MM.1S (cell line): ENCODE measurements around the gene SMIM22.

Experiments used
- DNase-seq: peaks from one replicate; pipeline ENCODE4 v3.0.0-alpha.2; 2015
- H2AFZ ChIP-seq: fragments of 300-600 bp; sonication (generic); 2 replicates; pipeline ENCODE4 v1.6.0; 2016; ENCODE audit warnings: antibody characterized with exemption, low read length
- H3F3A ChIP-seq: fragments of 300-600 bp; sonication (generic); 2 replicates; pipeline ENCODE4 v1.6.1; 2016; ENCODE audit warnings: mild to moderate bottlenecking, antibody characterized with exemption, low read length, moderate library complexity, mixed read lengths; ENCODE audit not compliant: insufficient read depth
- H3K27ac ChIP-seq: fragments of 300-600 bp; sonication (generic); 2 replicates; pipeline ENCODE4 v1.5.1; 2016; ENCODE audit warnings: mild to moderate bottlenecking, low read length
- H3K27me3 ChIP-seq: fragments of 300-600 bp; sonication (generic); replicated peaks from 2 replicates; pipeline ENCODE4 v1.6.0; 2016; ENCODE audit warnings: low read length; ENCODE audit not compliant: insufficient read depth
- H3K36me3 ChIP-seq: fragments of 300-600 bp; sonication (generic); replicated peaks from 2 replicates; pipeline ENCODE4 v1.6.1; 2016; ENCODE audit warnings: mild to moderate bottlenecking, low read length, mixed read lengths; ENCODE audit not compliant: insufficient read depth
- H3K4me1 ChIP-seq: fragments of 300-600 bp; sonication (generic); 2 replicates; pipeline ENCODE4 v1.6.1; 2016; ENCODE audit warnings: low read length, mixed read lengths
- H3K4me2 ChIP-seq: fragments of 300-600 bp; sonication (generic); 2 replicates; pipeline ENCODE4 v1.6.0; 2016; ENCODE audit warnings: low read depth, low read length
- H3K4me3 ChIP-seq: fragments of 300-600 bp; sonication (generic); 2 replicates; pipeline ENCODE4 v1.5.1; 2016; ENCODE audit warnings: low read length, mixed read lengths
- H3K79me2 ChIP-seq: fragments of 300-600 bp; sonication (generic); 2 replicates; pipeline ENCODE4 v1.6.1; 2016; ENCODE audit warnings: mixed run types, low read length, mixed read lengths
- H3K9ac ChIP-seq: fragments of 300-600 bp; sonication (generic); 2 replicates; pipeline ENCODE4 v1.6.1; 2016; ENCODE audit warnings: low read length, mixed read lengths
- H3K9me2 ChIP-seq: fragments of 300-600 bp; sonication (generic); replicated peaks from 2 replicates; pipeline ENCODE4 v1.6.1; 2016; ENCODE audit warnings: mild to moderate bottlenecking, low read length, mixed read lengths; ENCODE audit not compliant: insufficient read depth
- H3K9me3 ChIP-seq: fragments of 300-600 bp; sonication (generic); replicated peaks from 2 replicates; pipeline ENCODE4 v1.6.1; 2016; ENCODE audit warnings: mild to moderate bottlenecking, low read length, mixed read lengths; ENCODE audit not compliant: insufficient read depth
- H4K20me1 ChIP-seq: fragments of 300-600 bp; sonication (generic); 2 replicates; pipeline ENCODE4 v1.6.1; 2016; ENCODE audit warnings: mild to moderate bottlenecking, low read length, moderate library complexity, mixed read lengths; ENCODE audit not compliant: insufficient read depth
- CTCF ChIP-seq: fragments of 300-600 bp; sonication (generic); IDR thresholded peaks from 2 replicates; pipeline ENCODE4 v1.5.1; 2016; ENCODE audit warnings: antibody characterized with exemption, low read length, mixed read lengths
- EZH2 ChIP-seq: fragments of 300-600 bp; sonication (generic); optimal IDR thresholded peaks from 2 replicates; pipeline ENCODE3; 2017; ENCODE audit warnings: low read depth, mild to moderate bottlenecking, antibody characterized with exemption, low read length, mixed read lengths
- EZH2phosphoT487 ChIP-seq: fragments of 300-600 bp; sonication (generic); IDR thresholded peaks from 2 replicates; pipeline ENCODE4 v1.6.1; 2018; ENCODE audit warnings: antibody characterized with exemption, low read length

SMIM22 gene

GRCh38 chr16:4790871-4791270, 4.3 kb upstream of the SMIM22 start:
- no peaks in the 10 kb centered on the region for H3K4me1 ChIP-seq
- no peaks in the 10 kb centered on the region for H3K9me2 ChIP-seq

GRCh38 chr16:4792951-4793513, 2.1 kb upstream of the SMIM22 start:
- DNase-seq: no peak
- no peak overlapping the region for H2AFZ ChIP-seq
- no peaks in the 10 kb centered on the region for H3F3A ChIP-seq
- no peaks in the 10 kb centered on the region for H3K9me2 ChIP-seq
- H3K27me3 ChIP-seq: no peaks in the 10 kb centered on the region
- H3K9me3 ChIP-seq: no peaks in the 10 kb centered on the region
- H3K36me3 ChIP-seq: no peaks in the 10 kb centered on the region
- no peak overlapping the region for H3K4me3 ChIP-seq
- TF ChIP-seq CTCF: no peak
- no peak for TF ChIP-seq EZH2phosphoT487
- TF ChIP-seq EZH2: no peak
- no peak overlapping the region for H3K9ac ChIP-seq
- no peaks in the 10 kb centered on the region for H3K79me2 ChIP-seq
- no peak overlapping the region for H3K4me2 ChIP-seq
- H4K20me1 ChIP-seq: no peaks in the 10 kb centered on the region
- no peak overlapping the region for H3K27ac ChIP-seq
- no peaks in the 10 kb centered on the region for H3K4me1 ChIP-seq

More at GRCh38 chr16:4790871-4791270, 4.3 kb upstream of the SMIM22 start:
- H3F3A ChIP-seq: no peaks in the 10 kb centered on the region
- no peaks in the 10 kb centered on the region for H3K79me2 ChIP-seq
- H3K4me3 ChIP-seq: no peak overlapping the region
- no peak overlapping the region for H3K27ac ChIP-seq
- no peak overlapping the region for H2AFZ ChIP-seq
- no peak for DNase-seq
- no peak overlapping the region for H3K9ac ChIP-seq
- H3K27me3 ChIP-seq: no peaks in the 10 kb centered on the region
- no peaks in the 10 kb centered on the region for H3K9me3 ChIP-seq
- H3K4me2 ChIP-seq: no peak overlapping the region
- TF ChIP-seq EZH2phosphoT487 (no peak), CTCF (no peak), EZH2 (no peak)
- no peaks in the 10 kb centered on the region for H4K20me1 ChIP-seq
- H3K36me3 ChIP-seq: no peaks in the 10 kb centered on the region

- Histone ChIP-seq H4K20me1 (no peaks in the 10 kb centered on the region), H2AFZ (no peak overlapping the region), H3K27me3 (no peaks in the 10 kb centered on the region), H3K4me3 (no peak overlapping the region), H3K79me2 (no peaks in the 10 kb centered on the region), H3K9me3 (no peaks in the 10 kb centered on the region), H3K36me3 (no peaks in the 10 kb centered on the region), H3K4me1 (no peaks in the 10 kb centered on the region), H3K9me2 (no peaks in the 10 kb centered on the region), H3K4me2 (no peak overlapping the region), H3K27ac (no peak overlapping the region), H3F3A (no peaks in the 10 kb centered on the region), H3K9ac (no peak overlapping the region)
- DNase-seq: no peak
- TF ChIP-seq EZH2: no peak
- no peak for TF ChIP-seq EZH2phosphoT487
- no peak for TF ChIP-seq CTCF
Observed at GRCh38 chr16:4795828-4796572, 831 bp downstream of the SMIM22 start.
